ENCODE data around the gene TBATA. TPM values are rescaled to one million over a fixed set of nuclear protein-coding genes. Genes with fewer than 3 reads are reported as not detected.

TBATA gene
- polyA plus RNA-seq, 1 experiment = not detected

- H3K4me3 ChIP-seq (ENCODE audit: low read depth, low read length) = no peak overlapping the region
- H3K27me3 ChIP-seq (ENCODE audit: control insufficient read depth, insufficient read depth, low read length) = peaks cover 1% of the 10 kb centered on the region; the same call in 1 of the 2 replicates
- CTCF ChIA-PET = interaction anchor here (1.2 kb wide), 1 partner anchor 81 kb away, joined by 3 read pairs; no protein-coding TSS in a partner anchor
- H3K36me3 ChIP-seq (ENCODE audit: control insufficient read depth, insufficient read depth, low read length) = no peaks in the 10 kb centered on the region
- POLR2A ChIA-PET = no interaction called here
- TF ChIP-seq CTCF (IDR thresholded peaks at IDR 0.05; ENCODE audit: insufficient read depth, low read depth, low read length) = no peak
- DNase-seq (ENCODE audit: low read depth) = no peak
These were observed 47.9 kb downstream of the TBATA start for GRCh38 chr10:70737250-70737649.

DNA sequence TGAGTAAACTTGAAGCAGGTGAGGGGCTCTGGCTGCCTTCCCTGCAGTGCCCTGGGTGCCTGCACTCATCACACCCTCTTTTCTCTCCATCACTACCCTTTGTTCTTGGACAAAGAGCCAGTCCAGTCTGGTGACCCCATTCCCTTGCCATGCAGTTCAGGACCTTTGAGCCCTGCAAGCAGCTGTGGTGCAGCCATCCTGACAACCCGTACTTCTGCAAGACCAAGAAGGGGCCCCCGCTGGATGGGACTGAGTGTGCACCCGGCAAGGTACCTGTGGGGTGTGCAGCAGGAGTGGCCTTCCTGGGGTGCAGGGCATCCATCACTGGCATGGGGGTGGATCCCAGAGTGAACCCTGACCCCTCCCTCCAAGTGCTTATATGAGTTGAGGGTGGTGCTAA lies 48.7 kb downstream of the TBATA start:
- TF ChIP-seq CTCF (IDR thresholded peaks at IDR 0.05; ENCODE audit: insufficient read depth, low read depth, low read length) = no peak
- Histone ChIP-seq H3K4me3 (ENCODE audit: low read depth, low read length) (no peak overlapping the region), H3K36me3 (ENCODE audit: control insufficient read depth, insufficient read depth, low read length) (no peaks in the 10 kb centered on the region), H3K27me3 (ENCODE audit: control insufficient read depth, insufficient read depth, low read length) (peaks cover 1% of the 10 kb centered on the region; the same call in 1 of the 2 replicates)
- CTCF ChIA-PET = interaction anchor here (0.6 to 1.2 kb wide), 2 partner anchors 37 to 80 kb away, joined by 3 read pairs; no protein-coding TSS in a partner anchor
- DNase-seq (ENCODE audit: low read depth) = no peak
- POLR2A ChIA-PET = no interaction called here

DNA sequence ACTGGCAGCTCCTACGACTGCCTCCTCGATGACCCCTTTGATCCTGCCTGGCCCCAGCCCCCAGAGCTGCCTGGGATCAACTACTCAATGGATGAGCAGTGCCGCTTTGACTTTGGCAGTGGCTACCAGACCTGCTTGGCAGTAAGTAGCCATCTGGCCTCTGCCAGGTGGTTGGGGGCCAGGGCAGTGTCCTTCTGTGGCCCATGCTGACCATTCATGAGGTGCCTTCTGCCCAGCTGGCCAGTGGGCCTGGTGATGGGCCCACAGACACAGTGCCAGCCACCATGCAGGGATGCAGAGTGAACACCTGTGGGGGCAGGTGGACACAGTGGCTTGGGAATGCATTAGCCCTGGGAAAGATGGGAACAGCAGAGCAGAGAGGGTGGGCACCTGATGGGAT lies 50.0 kb downstream of the TBATA start:
- H3K4me3 ChIP-seq (ENCODE audit: low read depth, low read length) = no peak overlapping the region
- no peaks in the 10 kb centered on the region for H3K36me3 ChIP-seq (ENCODE audit: control insufficient read depth, insufficient read depth, low read length)
- peaks cover 1% of the 10 kb centered on the region; the same call in 1 of the 2 replicates for H3K27me3 ChIP-seq (ENCODE audit: control insufficient read depth, insufficient read depth, low read length)
- TF ChIP-seq CTCF (IDR thresholded peaks at IDR 0.05; ENCODE audit: insufficient read depth, low read depth, low read length) = no peak
- ChIA-PET CTCF (interaction anchor here (0.8 kb wide), 1 partner anchor 169 kb away, joined by 3 read pairs; no protein-coding TSS in a partner anchor), POLR2A (no interaction called here)
- DNase-seq (ENCODE audit: low read depth) = no peak

GRCh38 chr10:70733051-70733450 lies 52.1 kb downstream of the TBATA start:
- no peak overlapping the region for H3K4me3 ChIP-seq (ENCODE audit: low read depth, low read length)
- peaks cover 1% of the 10 kb centered on the region; the same call in 1 of the 2 replicates for H3K27me3 ChIP-seq (ENCODE audit: control insufficient read depth, insufficient read depth, low read length)
- TF ChIP-seq CTCF (IDR thresholded peaks at IDR 0.05; ENCODE audit: insufficient read depth, low read depth, low read length) = no peak
- no peak for DNase-seq (ENCODE audit: low read depth)
- ChIA-PET CTCF (interaction anchor here (0.5 to 2.2 kb wide), 7 partner anchors 11 to 113 kb away, joined by 3 to 6 read pairs (median 4); no protein-coding TSS in a partner anchor), POLR2A (no interaction called here)
- H3K36me3 ChIP-seq (ENCODE audit: control insufficient read depth, insufficient read depth, low read length) = no peaks in the 10 kb centered on the region

- H3K4me3 ChIP-seq (ENCODE audit: low read depth, low read length) = no peak overlapping the region
- ChIA-PET POLR2A (no interaction called here), CTCF (interaction anchor here (0.9 to 2.2 kb wide), 6 partner anchors 11 to 26 kb away, joined by 3 to 6 read pairs (median 4); no protein-coding TSS in a partner anchor)
- H3K27me3 ChIP-seq (ENCODE audit: control insufficient read depth, insufficient read depth, low read length) = peaks cover 1% of the 10 kb centered on the region; the same call in 1 of the 2 replicates
- no peak for TF ChIP-seq CTCF (IDR thresholded peaks at IDR 0.05; ENCODE audit: insufficient read depth, low read depth, low read length)
- H3K36me3 ChIP-seq (ENCODE audit: control insufficient read depth, insufficient read depth, low read length) = no peaks in the 10 kb centered on the region
- no peak for DNase-seq (ENCODE audit: low read depth)
These were observed 52.6 kb downstream of the TBATA start for GRCh38 chr10:70732569-70732968.

All from BJ (cell line).